GM18499 (cell line): Measurements from ENCODE around the gene MARCHF10.

Experiments
- ATAC-seq: cut with Tn5 transposase; IDR thresholded peaks from one replicate; pipeline ENCODE4 v1.9.1; 2021; ENCODE audit warnings: moderate number of reproducible peaks; ENCODE audit not compliant: insufficient read depth, unreplicated experiment

The MARCHF10 gene

DNA sequence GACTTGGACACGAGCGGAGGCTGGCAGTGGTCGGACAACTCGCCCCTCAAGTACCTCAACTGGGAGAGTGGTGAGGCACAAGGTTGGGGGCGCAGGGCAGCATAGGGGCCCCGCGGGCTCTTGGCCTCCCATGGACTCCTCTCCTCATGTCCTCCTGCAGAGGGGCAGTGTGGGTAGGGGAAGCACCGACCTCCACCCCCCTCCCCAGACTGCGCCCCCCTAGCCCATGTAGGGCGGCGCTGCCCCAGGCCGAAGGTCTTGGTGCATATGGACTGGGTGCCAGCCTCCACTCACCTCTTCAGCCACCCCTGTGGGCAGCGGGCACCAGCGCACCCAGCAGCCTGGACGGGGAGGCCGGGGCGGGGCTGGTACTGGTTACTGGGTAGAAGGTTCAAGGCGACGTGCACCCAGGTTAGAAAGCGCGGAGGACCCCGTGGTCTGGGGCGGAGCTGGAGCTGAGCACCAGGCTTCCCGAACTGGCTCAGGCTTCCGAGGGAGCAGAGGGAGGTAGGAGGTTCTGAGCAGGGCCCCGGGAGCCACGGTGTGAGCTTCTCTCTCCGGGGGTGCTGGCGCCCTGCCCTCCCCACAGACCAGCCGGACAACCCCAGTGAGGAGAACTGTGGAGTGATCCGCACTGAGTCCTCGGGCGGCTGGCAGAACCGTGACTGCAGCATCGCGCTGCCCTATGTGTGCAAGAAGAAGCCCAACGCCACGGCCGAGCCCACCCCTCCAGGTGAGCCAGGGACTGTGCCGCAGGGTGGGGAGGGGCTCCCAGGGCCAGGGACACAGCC lies 141.1 kb downstream of the MARCHF10 start:
- no peak for ATAC-seq

DNA sequence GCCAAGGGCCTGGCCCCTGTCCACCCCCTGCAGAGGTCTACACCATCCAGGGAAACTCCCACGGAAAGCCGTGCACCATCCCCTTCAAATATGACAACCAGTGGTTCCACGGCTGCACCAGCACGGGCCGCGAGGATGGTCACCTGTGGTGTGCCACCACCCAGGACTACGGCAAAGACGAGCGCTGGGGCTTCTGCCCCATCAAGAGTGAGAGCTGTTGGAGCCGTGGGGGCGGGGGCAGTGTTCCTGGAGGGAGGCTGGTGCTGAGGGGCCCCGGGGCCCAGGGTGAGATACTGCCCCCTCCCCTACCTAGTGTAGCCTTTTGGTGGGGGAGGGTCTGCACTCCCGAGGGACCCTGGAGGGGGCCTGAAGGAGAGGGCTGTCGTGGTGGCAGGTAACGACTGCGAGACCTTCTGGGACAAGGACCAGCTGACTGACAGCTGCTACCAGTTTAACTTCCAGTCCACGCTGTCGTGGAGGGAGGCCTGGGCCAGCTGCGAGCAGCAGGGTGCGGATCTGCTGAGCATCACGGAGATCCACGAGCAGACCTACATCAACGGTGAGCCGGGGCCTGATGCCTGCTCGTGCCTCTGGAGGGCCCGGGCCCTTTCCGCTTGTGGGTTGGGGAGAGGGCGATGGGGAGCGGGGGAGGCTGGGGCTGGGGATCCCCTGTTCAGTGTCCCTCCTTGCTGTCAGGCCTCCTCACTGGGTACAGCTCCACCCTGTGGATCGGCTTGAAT lies 141.9 kb downstream of the MARCHF10 start:
- ATAC-seq: no peak

DNA sequence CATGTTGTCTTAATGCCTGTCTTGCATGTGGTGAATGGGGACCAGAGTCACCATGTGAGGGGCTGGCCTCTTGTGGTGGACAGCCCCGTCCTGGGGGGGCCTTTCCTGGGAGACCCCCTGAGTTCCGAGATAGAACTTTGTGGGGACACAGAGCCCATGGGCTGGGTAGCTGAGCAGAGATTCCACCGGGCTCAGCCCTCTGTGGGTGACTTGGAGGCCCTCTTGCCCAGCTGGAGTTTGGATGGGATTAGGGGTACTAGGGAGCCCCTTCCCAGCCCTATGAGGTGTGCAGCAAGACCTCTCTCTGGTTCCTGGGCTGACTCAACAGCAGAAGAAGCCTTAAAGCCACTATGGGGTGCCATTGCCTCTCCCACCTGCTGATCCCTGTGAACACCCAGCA lies 142.5 kb downstream of the MARCHF10 start:
- no peak for ATAC-seq

DNA sequence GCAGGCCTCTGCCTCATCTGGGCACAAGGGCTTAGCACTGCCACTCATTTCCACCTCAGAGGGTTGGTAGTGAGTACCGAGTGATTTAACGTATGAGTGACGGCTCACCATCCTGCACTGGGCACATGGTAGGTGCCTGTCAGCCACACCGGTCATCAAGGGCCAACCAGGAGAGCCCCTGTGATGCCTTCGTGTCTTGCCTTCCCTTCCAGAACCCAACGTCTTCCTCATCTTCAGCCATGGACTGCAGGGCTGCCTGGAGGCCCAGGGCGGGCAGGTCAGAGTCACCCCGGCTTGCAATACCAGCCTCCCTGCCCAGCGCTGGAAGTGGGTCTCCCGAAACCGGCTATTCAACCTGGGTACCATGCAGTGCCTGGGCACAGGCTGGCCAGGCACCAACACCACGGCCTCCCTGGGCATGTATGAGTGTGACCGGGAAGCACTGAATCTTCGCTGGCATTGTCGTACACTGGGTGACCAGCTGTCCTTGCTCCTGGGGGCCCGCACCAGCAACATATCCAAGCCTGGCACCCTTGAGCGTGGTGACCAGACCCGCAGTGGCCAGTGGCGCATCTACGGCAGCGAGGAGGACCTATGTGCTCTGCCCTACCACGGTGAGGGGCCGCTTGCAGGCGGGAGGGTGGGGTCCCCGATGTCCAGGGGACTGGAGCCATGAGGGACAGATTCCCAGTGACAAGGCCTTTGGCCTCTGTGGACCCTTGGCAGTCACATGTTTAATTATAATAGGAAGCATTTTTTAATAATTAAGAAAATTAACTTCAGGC lies 143.6 kb downstream of the MARCHF10 start:
- no peak for ATAC-seq

DNA sequence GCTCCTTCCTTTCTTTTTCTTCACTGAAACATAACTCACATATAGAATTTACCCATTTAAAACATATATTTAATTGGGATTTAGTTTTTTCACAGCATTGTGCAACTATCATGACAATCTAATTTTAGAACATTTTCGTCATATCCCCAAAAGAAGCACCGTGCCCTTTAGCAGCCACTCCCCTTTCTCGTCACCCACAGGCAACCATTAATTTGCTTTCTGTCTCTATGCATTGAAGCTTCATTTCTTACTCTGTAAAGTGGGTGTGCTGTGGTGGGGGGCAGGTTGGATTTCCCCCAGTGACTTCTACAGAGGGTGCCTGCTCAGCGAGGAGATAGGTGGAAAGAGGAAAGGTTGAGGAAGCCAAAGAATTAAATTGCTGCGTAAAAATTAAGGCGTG lies 144.8 kb downstream of the MARCHF10 start:
- ATAC-seq: no peak

DNA sequence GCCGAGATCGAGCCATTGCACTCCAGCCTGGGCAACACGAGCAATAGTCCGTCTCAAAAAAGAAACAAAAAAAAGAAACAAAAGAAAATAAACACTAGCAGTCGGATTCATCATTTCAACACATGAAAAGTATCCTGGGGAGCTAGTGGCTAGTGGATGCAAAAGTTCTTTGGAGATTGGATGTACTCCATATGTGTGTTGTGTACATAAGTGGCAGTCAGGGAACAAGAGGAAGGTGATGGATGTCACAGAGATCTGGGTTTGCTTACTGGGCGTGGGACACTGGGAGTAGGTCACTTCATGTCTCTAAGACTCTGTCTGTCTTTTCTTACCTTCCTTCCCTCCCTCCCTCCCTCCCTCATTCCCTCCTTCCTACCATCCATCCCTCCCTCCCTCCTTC lies 145.3 kb downstream of the MARCHF10 start:
- ATAC-seq: no peak

DNA sequence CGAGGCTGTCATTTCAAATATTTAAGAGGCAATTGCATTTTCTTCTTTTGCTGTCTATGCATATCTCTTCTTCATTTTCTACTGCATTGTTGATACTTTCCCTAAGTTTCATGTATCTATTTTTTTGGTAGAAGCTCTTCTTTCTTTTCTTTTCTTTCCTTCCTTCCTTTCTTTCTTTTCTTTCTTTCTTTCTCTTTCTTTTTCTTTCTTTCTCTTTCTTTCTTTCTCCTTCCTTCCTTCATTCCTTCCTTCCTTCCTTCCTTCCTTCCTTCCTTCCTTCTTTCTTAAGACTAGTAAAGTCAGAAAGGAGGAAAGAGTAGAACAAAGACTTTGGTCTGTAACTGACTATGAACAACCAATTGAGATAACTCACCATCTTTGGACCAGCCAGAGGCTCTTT lies 146.8 kb downstream of the MARCHF10 start:
- no peak for ATAC-seq

DNA sequence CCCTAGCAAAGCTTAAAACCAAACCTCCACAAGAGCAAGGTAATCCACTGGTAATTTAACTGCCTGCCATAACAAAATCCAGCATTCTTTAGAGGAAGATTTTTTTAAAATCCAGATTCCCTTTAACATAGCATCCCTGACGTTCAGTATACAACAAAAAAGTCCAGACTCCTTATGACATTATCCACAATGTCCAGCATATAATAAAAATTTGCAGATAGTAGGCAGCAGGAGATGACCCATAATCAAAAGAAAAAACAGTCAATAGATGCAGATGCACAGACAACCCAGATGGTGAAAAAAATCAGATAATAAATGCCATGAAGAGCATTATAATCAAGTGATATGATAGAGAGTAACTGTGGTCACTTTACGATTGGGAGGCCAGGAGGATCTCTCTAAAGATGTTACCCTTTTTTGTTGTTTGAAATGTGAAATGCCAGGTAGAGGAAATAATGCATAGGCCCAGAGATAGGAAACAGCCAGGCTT lies 147.4 kb downstream of the MARCHF10 start:
- no peak for ATAC-seq

DNA sequence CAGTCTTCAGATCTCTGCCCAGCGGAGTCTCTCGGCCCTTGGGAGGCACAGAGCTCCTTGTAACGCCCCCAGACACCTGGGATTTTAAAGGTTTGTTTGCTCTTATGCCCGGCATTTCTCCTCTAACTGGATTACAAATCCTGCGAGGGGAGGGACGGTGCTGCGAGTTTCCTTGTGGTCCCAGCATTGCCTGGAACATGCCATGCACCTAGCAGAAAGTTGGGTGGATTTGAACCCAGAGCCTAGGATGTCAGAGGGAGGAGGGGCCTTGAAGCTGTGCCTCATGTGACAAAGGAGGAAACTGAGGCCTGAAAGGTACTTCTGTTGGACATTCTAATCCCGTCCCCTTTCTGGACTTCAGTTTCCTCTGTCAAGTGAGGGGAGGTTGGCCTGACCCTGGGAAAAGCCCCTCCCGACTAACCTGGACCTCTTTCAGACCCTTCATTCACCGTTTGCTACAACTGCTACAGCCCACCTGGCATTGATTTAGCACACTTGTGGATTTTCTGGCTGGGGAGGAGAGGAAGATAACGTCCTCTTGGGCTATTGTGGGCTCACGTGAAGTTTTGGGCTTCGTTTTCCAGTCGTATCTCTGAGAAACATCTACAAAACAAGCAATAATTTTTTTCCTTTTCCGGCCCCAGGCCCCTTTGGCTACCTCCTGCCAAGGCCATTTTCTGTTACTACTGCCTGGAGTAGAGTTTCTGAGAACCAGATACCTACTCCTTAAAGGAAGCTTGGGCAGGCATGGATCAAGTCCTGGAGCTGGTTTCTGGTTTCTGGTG lies 149.8 kb downstream of the MARCHF10 start:
- no peak for ATAC-seq

DNA sequence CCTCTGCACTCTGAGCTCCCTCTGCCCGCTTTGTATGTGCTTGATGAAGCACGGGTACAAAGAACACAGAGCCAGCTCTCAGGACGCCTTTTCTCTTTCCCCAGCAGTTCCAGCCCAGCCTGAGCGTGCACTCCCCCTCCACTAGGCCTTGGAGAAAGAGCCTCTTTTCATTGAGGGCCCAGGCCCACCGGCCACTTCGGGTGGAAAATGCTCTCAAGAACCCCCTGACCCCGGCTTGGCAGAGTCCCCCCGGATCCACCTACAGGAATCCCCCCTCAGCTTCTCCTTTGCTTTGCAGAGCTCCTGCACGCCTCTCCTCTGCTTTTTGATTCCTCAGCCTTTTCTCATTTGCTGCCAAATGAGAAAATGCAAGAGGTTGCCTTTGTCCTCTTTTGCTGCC lies 150.4 kb downstream of the MARCHF10 start:
- no peak for ATAC-seq

DNA sequence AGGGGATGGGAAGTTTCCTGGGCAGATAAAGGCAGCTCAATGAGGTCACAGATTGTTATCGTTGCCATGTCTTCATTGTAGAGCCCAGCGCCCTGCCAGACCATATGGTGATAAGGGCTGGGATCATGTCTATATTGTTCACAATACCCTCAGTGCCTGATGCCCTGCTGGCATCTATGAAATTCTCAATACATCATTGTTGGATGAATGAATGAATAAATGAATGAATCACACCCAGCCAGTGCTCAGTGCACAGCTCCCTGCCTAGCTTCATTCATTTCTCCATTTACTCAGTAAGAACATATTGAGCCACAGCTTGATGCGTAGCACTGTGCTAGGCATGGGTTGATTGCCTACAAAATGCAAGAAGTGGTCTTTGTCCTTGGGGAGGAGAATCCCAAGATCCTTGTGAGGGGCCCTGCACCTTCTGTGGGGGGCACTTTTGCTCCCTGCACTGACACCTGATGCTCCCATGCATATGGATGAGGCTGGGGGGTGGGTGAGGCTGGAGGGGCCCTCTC lies 150.9 kb downstream of the MARCHF10 start:
- ATAC-seq: no peak

DNA sequence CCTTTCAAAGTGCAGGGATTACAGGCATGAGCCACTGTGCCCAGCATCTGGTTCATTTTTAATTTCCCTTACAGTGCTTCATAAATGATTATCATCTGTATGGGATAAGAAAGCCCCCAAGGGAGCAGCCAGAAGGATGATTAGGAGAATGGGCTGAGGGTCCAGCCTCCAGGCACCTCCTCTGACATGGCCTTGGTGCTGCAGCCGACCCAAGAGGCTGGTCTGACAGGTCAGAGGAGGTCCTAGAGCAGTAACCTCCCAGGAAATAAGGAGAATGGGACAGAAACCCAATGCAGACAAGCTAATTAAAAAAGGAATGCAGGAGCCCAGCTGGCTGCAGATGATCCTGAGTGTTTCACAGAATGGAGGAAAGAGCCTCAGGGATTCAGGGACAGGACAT lies 151.7 kb downstream of the MARCHF10 start:
- no peak for ATAC-seq

DNA sequence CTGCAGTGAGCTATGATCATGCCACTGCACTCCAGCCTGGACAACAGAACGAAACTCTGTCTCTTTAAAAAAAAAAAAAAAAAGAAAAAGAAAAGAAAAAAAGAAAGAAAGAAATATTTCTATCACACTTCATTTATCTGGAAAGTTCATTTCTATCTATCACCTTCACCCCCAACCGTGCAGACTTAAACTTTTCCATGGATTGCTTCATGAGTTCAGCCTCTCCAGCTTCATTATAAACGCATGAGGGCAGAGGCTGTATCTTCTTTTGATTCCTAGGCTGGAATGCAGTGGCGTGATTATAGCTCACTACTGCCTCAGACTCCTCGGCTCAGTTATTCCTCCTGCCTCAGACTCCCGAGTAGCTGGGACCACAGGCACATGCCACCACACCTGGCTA lies 152.5 kb downstream of the MARCHF10 start:
- ATAC-seq: no peak

DNA sequence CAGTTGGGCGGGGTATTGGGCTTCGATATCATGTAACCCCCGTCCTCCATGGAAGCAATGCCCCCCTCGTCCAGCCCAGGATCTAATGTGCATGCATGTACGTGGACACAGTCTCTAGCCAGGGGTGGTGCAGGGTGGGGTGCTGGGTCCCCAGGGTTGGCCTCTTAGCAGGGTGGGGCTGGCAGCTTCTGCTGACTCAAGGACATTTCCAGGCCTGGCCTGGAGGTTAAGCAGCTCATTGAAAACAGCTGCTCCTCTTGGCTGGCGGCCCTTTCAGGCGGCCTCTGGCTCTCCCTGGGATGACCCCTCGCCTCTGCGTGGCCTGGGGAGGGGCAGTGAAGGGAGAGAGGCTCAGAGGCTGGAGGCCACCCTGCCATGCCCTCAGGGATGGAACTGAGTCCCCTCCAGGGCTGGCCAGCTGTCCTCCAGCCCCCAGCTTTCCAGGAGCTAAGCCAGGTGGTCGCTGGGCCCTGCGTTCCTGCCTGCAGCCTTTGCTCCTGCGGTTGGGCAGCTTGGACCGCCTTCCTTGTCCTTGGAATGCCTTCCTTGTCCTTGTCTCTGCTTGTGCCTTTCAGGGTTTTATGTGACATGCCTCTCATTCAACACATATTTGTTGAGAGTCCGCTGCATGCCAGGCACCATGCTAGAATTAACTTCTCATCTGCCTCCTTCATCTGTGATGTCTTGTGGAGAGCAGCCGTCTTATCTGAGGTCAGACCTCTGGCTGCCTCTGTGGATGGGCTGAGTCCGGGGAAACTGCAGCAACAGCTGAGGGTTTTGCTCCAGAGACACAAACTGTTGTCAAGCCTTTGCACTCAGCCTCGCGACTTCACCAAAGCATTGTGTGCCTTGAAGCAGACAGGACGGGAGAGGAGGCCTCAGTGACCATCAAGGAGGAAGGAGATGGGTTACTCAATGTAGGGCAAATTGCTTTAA lies 154.0 kb downstream of the MARCHF10 start:
- ATAC-seq: no peak

DNA sequence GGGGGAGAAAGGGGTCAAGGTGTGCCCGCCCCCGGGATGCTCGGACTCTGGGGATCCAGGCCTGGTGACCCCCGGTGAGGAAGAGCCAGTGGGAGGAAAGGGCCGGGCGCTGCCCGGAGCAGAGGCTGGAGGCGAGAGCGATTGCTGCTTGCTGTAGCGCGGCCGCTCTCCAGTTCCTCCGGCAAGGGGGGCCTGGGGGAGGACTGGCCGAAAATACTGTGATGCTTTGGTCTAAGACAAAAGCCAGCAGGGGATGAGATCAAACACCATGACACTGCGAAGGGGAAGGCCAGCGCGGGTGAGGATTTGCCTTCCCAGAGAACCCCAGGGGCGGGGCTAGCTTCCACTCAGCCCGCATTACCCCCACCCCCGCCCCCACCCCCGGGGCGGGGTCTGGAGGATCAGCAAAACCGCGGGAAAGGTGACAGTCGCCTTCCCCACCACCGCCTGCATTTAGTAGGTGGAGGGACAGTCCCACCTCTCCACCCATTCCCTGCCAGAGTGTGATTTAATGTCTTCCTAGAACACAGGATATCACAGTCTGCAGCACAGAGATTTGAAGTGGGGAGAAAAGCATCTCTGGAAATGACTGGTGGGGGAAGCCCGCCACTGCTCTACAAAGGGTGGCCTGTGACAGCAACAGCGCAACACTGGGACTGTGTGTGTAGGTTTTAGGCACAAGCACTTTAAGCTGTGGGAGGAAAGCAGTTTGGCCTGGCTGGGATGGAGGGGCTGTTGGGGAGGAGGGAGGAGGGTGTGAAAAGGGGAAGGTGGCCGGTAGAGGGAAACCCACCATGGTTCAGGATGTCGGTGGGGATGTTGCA lies 154.9 kb downstream of the MARCHF10 start:
- peak; percentile 79 for ATAC-seq

DNA sequence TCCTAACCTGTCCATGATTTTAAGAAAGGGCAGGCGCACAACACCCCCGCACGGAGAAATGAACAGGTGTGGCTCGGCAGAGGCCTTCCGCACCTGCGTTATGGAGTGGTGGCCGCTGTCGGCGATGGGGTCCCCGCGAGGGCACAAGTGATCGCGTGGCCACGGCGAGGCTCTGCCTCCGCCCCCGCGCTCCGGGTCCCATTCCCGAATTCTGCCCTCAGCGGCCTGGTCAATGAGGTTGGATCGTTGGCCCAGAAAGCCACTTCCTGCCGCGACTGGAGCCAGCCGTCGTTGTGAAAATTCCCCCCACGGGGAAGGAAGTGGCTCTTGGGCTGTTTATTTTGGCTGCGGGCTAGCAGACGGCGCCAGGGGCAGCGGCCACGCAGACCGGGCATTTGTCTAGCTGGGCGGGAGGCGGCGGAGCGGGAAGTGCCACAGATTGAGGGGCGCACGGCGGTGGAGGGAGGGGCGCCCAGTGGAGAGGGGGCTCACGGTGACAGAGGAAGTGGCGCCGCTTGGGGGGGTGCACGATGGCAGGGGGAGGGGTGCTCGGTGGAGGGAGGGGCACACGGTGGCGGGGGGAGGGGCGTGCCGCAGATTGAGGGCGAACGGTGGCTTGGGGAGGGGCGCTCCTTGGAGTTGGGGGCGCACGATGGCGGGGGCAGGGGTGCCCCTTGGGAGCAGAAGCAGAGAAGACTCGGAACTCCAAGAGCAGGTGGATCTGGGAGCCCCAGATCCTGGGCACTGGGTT lies 155.7 kb downstream of the MARCHF10 start:
- ATAC-seq: no peak
